Stomach (tissue), 9 donors: ENCODE measurements around the gene SARS1. TPM values are rescaled to one million over a fixed set of nuclear protein-coding genes. Genes with fewer than 3 reads are reported as not detected.

ENCODE experiments used
- DNase-seq, 2 donors: peaks; one replicate each; pipeline versions ENCODE4 v3.0.0 to v3.0.0-alpha.2; 2013 to 2019
- H3K27ac ChIP-seq, 5 donors: fragments of 200-600 bp in 4 of 5; sonication (generic) in 4 of 5; one replicate each; pipeline ENCODE4 v1.5.1; 2013 to 2019; ENCODE audit warnings: mild to moderate bottlenecking in 1 of 5, moderate library complexity in 1 of 5
- H3K27me3 ChIP-seq, 3 donors: fragments of 200-600 bp; sonication (generic); one replicate each; pipeline ENCODE4 v1.5.1; 2017 to 2019; ENCODE audit warnings: mixed run types in 1 of 3
- H3K36me3 ChIP-seq, 4 donors: fragments of 200-600 bp; sonication (generic); 1 replicate in 3 of 4; 2 replicates in 1 of 4; pipeline ENCODE4 v1.5.1; 2016 to 2019
- H3K4me1 ChIP-seq, 4 donors: fragments of 200-600 bp; sonication (generic); one replicate each; pipeline ENCODE4 v1.5.1; 2016 to 2019
- H3K4me3 ChIP-seq, 4 donors: fragments of 200-600 bp; sonication (generic) in 3 of 4; one replicate each; pipeline ENCODE4 v1.5.1; 2016 to 2019; ENCODE audit warnings: mild to moderate bottlenecking in 1 of 4
- H3K9me3 ChIP-seq, 4 donors: fragments of 200-600 bp; sonication (generic); one replicate each; pipeline ENCODE4 v1.5.1; 2016 to 2019
- CTCF ChIP-seq, 7 experiments: fragments of 450-650 bp in 4 of 7; fragments of 200-600 bp in 3 of 7; sonication (generic) in 3 of 7; IDR thresholded peaks; one replicate each; pipeline ENCODE4 v1.5.1; 2016 to 2019; ENCODE audit warnings: antibody characterized with exemption in 7 of 7, control low read depth in 2 of 7, mild to moderate bottlenecking in 1 of 7
- EP300 ChIP-seq: sonication (generic); formaldehyde crosslinking; IDR thresholded peaks from one replicate; pipeline ENCODE4 v1.6.1; 2017; ENCODE audit warnings: antibody characterized with exemption
- POLR2A ChIP-seq, 4 donors: fragments of 450-650 bp; IDR thresholded peaks; one replicate each; pipeline ENCODE4 v1.6.1; 2016; ENCODE audit warnings: antibody characterized with exemption in 4 of 4, control low read depth in 2 of 4, mild to moderate bottlenecking in 1 of 4, moderate library complexity in 1 of 4
- POLR2AphosphoS5 ChIP-seq, 3 donors: sonication (generic); formaldehyde crosslinking; IDR thresholded peaks; one replicate each; pipeline ENCODE4 v1.6.1; 2016; ENCODE audit warnings: antibody characterized with exemption in 3 of 3
- WGBS, 5 donors: extraction: QIAGEN DNeasy Blood & Tissue Kit in 3 of 5; methylation state at CpG; one replicate each; pipeline versions ENCODE4 v1.1.5 to v1.1.7; 2013 to 2018; 5-methylcytosine and 5-hydroxymethylcytosine counted together
- intact Hi-C: fragments of 100-400 bp; cut with DNase I; formaldehyde crosslinking; loops from one replicate; pipeline ENCODE4 v1.15.1; 2023; ENCODE audit warnings: low total_unique reads
- polyA plus RNA-seq, 3 donors: library from polyadenylated mRNA; stranded (reverse); fragments of 200-250 nt; gene quantifications; one replicate each; pipeline ENCODE4 v1.2.3, GENCODE V29; 2013
- total RNA-seq, 5 donors: library from RNA; depleted of rRNA; stranded (reverse); fragments of >200 nt; gene quantifications; one replicate each; pipeline versions ENCODE4 v1.1.0 to v1.2.3, GENCODE V29; 2014 to 2016
- donor health status: healthy with polysubstance abuse.
- donor health status: Bipolar disorder and iron deficiency.
- donor health status: healthy.

The SARS1 gene
- total and polyA plus RNA-seq, 8 donors: 80.8 to 232 (median 110) TPM

- Histone ChIP-seq H3K36me3 (peaks cover 0 to 60% (median 26%) of the 10 kb centered on the region in 4 donors), H3K4me1 (peaks cover 0 to 28% (median 20%) of the 10 kb centered on the region in 4 donors), H3K9me3 (no peaks in the 10 kb centered on the region), H3K27ac (no peak overlapping the region), H3K4me3 (no peak overlapping the region), H3K27me3 (no peaks in the 10 kb centered on the region)
- WGBS, 5 donors: 73 to 85% (median 76%) methylated on average over 7 of the region's 7 CpGs
- intact Hi-C loops: loop anchor here (10.0 kb wide), 1 partner anchor 75 kb away; the partner anchor contains the start of gene ELAPOR1
- DNase-seq: no peak
- TF ChIP-seq EP300 (no peak), POLR2A (IDR thresholded peaks at IDR 0.05) (no peak), POLR2AphosphoS5 (IDR thresholded peaks at IDR 0.05) (no peak), CTCF (IDR thresholded peaks at IDR 0.05) (no peak)
Observed at GRCh38 chr1:109190189-109190588, 23.5 kb upstream of the SARS1 start.

GRCh38 chr1:109191377-109191776, 22.3 kb upstream of the SARS1 start:
- TF ChIP-seq EP300: no peak
- no peak for TF ChIP-seq POLR2AphosphoS5 (IDR thresholded peaks at IDR 0.05)
- TF ChIP-seq CTCF (IDR thresholded peaks at IDR 0.05): no peak
- TF ChIP-seq POLR2A (IDR thresholded peaks at IDR 0.05): no peak
- Histone ChIP-seq H3K27ac (peak overlapping the region in 1 of 5 donors; percentile 11), H3K4me3 (no peak overlapping the region), H3K9me3 (no peaks in the 10 kb centered on the region), H3K36me3 (peaks cover 0 to 66% (median 31%) of the 10 kb centered on the region in 4 donors), H3K27me3 (no peaks in the 10 kb centered on the region), H3K4me1 (peaks cover 0 to 17% (median 9%) of the 10 kb centered on the region in 4 donors)
- 79 to 86% (median 82%) methylated on average over 8 of the region's 8 CpGs for WGBS, 5 donors
- DNase-seq: no peak
- intact Hi-C loops: loop anchor here (10.0 kb wide), 1 partner anchor 77 kb away; the partner anchor contains the start of gene ELAPOR1

GRCh38 chr1:109191891-109192290, 21.8 kb upstream of the SARS1 start:
- intact Hi-C loops: loop anchor here (10.0 kb wide), 1 partner anchor 77 kb away; the partner anchor contains the start of gene ELAPOR1
- no peak overlapping the region for H3K4me3 ChIP-seq
- TF ChIP-seq EP300 (no peak), POLR2A (IDR thresholded peaks at IDR 0.05) (no peak), POLR2AphosphoS5 (IDR thresholded peaks at IDR 0.05) (no peak), CTCF (IDR thresholded peaks at IDR 0.05) (no peak)

GRCh38 chr1:109192433-109192832, 21.3 kb upstream of the SARS1 start:
- 38 to 49% (median 42%) methylated on average over 4 of the region's 4 CpGs for WGBS, 5 donors
- TF ChIP-seq POLR2AphosphoS5 (IDR thresholded peaks at IDR 0.05) (no peak), CTCF (IDR thresholded peaks at IDR 0.05) (no peak), POLR2A (IDR thresholded peaks at IDR 0.05) (no peak), EP300 (no peak)
- Histone ChIP-seq H3K4me1 (peaks cover 0 to 11% (median 3%) of the 10 kb centered on the region in 4 donors), H3K9me3 (no peaks in the 10 kb centered on the region), H3K36me3 (peaks cover 0 to 55% (median 29%) of the 10 kb centered on the region in 4 donors), H3K4me3 (no peak overlapping the region), H3K27ac (peak overlapping the region in 1 of 5 donors; percentile 23), H3K27me3 (no peaks in the 10 kb centered on the region)
- intact Hi-C loops: loop anchor here (10.0 kb wide), 1 partner anchor 78 kb away; the partner anchor contains the start of gene ELAPOR1
- DNase-seq: peak in 1 of 2 donors; percentile 39

More at GRCh38 chr1:109191891-109192290, 21.8 kb upstream of the SARS1 start:
- peak overlapping the region in 1 of 5 donors; percentile 11 for H3K27ac ChIP-seq
- peaks cover 0 to 12% (median 5%) of the 10 kb centered on the region in 4 donors for H3K4me1 ChIP-seq
- no peak for DNase-seq
- no peaks in the 10 kb centered on the region for H3K9me3 ChIP-seq
- H3K27me3 ChIP-seq: no peaks in the 10 kb centered on the region
- H3K36me3 ChIP-seq: peaks cover 0 to 60% (median 30%) of the 10 kb centered on the region in 4 donors
